Measurements from ENCODE around the gene MAML3.

MAML3 gene

DNA sequence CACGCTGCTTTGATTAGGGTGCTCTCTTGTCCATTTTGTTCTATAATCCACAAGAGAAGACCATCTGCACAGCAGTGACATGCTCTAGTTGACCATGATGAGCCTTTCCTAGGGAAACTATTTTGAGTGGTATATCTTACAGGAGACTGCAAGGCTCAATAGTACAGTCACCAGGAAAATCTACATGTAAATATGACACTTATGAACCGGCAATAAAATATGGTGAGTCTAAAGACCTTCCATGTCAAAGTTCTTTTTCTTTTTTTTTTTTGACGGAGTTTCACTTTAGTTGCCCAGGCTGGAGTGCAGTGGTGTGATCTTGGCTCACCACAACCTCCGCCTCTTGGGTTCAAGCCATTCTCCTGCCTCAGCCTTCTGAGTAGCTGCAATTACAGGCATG, 384.6 kb downstream of the MAML3 start:
- no peak overlapping the region for H3K9ac ChIP-seq (ENCODE audit: low read length)
- H3K4ac ChIP-seq (ENCODE audit: low read depth in 1 of 2, low read length in 2 of 2) = no peak overlapping the region
- H3K4me3 ChIP-seq (ENCODE audit: insufficient read depth in 1 of 2, low read depth in 1 of 2, low read length in 2 of 2) = no peak overlapping the region
- H2AK5ac ChIP-seq (ENCODE audit: low read length, severe bottlenecking) = no peak overlapping the region
- no peaks in the 10 kb centered on the region for H3K27me3 ChIP-seq (ENCODE audit: control insufficient read depth in 1 of 2, insufficient read depth in 1 of 2, low read length in 2 of 2)
- WGBS = 100% methylated on average over 1 of the region's 4 CpGs
- no peak overlapping the region for H4K8ac ChIP-seq (ENCODE audit: low read length)
- H4K91ac ChIP-seq (ENCODE audit: low read length) = no peak overlapping the region
- H2BK15ac ChIP-seq (ENCODE audit: low read depth, poor library complexity, severe bottlenecking) = no peak overlapping the region
- no peak overlapping the region for H2BK120ac ChIP-seq (ENCODE audit: low read depth, low read length)
- H3K79me1 ChIP-seq (replicated peaks; ENCODE audit: low read length, poor library complexity, severe bottlenecking) = peaks cover 6% of the 10 kb centered on the region
- H3K4me2 ChIP-seq (ENCODE audit: low read length, poor library complexity, severe bottlenecking) = no peak overlapping the region
- H3K23ac ChIP-seq (ENCODE audit: low read length in 2 of 2) = no peak overlapping the region
- H2AFZ ChIP-seq (ENCODE audit: low read depth, low read length) = no peak overlapping the region
- H3K14ac ChIP-seq (ENCODE audit: low read length in 2 of 2) = no peak overlapping the region
- H3K36me3 ChIP-seq (ENCODE audit: control insufficient read depth in 1 of 2, insufficient read depth in 2 of 2, low read depth in 1 of 2, low read length in 2 of 2) = no peaks in the 10 kb centered on the region
- H2BK12ac ChIP-seq (ENCODE audit: low read length in 2 of 2) = no peak overlapping the region
- DNase-seq = no peak
- H3K18ac ChIP-seq (ENCODE audit: low read depth in 1 of 2, low read length in 2 of 2) = no peak overlapping the region
- no peaks in the 10 kb centered on the region for H3K9me3 ChIP-seq (ENCODE audit: control insufficient read depth, low read length)
- no peak overlapping the region for H2BK5ac ChIP-seq (ENCODE audit: low read depth, low read length, poor library complexity, severe bottlenecking)
- no peak overlapping the region for H3K27ac ChIP-seq (ENCODE audit: low read length, poor library complexity, severe bottlenecking)
- H3K4me1 ChIP-seq (ENCODE audit: control insufficient read depth, insufficient read depth, low read depth, low read length) = peaks cover 7% of the 10 kb centered on the region

DNA sequence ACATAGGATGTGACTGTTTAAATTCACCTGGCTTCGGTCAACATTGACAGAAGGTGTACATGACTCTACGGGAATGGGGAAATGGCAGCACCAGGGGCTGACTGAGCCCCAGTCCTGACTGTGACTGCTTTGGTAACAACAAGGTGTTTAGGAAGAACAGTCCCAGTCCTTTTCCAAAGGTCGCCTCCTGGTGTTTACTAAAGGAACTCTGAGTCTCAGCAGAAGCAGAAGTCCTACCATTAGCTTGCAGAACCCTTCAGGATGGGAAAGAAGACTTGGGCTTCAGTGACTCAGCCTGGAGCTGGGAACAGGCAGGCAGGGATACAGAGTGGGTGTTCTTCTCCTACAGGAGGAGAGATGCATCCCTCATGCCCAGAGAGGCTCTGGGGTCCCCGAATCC, 385.1 kb downstream of the MAML3 start:
- no peaks in the 10 kb centered on the region for H3K9me3 ChIP-seq (ENCODE audit: control insufficient read depth, low read length)
- no peak overlapping the region for H4K8ac ChIP-seq (ENCODE audit: low read length)
- 90% methylated on average over 4 of the region's 4 CpGs for WGBS
- no peak overlapping the region for H2BK120ac ChIP-seq (ENCODE audit: low read depth, low read length)
- H3K23ac ChIP-seq (ENCODE audit: low read length in 2 of 2) = no peak overlapping the region
- H4K91ac ChIP-seq (ENCODE audit: low read length) = no peak overlapping the region
- H3K4me1 ChIP-seq (ENCODE audit: control insufficient read depth, insufficient read depth, low read depth, low read length) = peaks cover 9% of the 10 kb centered on the region
- no peak overlapping the region for H3K4ac ChIP-seq (ENCODE audit: low read depth in 1 of 2, low read length in 2 of 2)
- H3K4me3 ChIP-seq (ENCODE audit: insufficient read depth in 1 of 2, low read depth in 1 of 2, low read length in 2 of 2) = no peak overlapping the region
- H2BK5ac ChIP-seq (ENCODE audit: low read depth, low read length, poor library complexity, severe bottlenecking) = no peak overlapping the region
- no peak overlapping the region for H2BK15ac ChIP-seq (ENCODE audit: low read depth, poor library complexity, severe bottlenecking)
- H3K18ac ChIP-seq (ENCODE audit: low read depth in 1 of 2, low read length in 2 of 2) = no peak overlapping the region
- H3K79me1 ChIP-seq (replicated peaks; ENCODE audit: low read length, poor library complexity, severe bottlenecking) = peaks cover 4% of the 10 kb centered on the region
- H3K36me3 ChIP-seq (ENCODE audit: control insufficient read depth in 1 of 2, insufficient read depth in 2 of 2, low read depth in 1 of 2, low read length in 2 of 2) = no peaks in the 10 kb centered on the region
- H2AK5ac ChIP-seq (ENCODE audit: low read length, severe bottlenecking) = no peak overlapping the region
- DNase-seq = no peak
- no peak overlapping the region for H3K14ac ChIP-seq (ENCODE audit: low read length in 2 of 2)
- H3K27ac ChIP-seq (ENCODE audit: low read length, poor library complexity, severe bottlenecking) = no peak overlapping the region
- no peaks in the 10 kb centered on the region for H3K27me3 ChIP-seq (ENCODE audit: control insufficient read depth in 1 of 2, insufficient read depth in 1 of 2, low read length in 2 of 2)
- H3K4me2 ChIP-seq (ENCODE audit: low read length, poor library complexity, severe bottlenecking) = no peak overlapping the region
- H3K9ac ChIP-seq (ENCODE audit: low read length) = no peak overlapping the region
- H2BK12ac ChIP-seq (ENCODE audit: low read length in 2 of 2) = no peak overlapping the region
- H2AFZ ChIP-seq (ENCODE audit: low read depth, low read length) = no peak overlapping the region

DNA sequence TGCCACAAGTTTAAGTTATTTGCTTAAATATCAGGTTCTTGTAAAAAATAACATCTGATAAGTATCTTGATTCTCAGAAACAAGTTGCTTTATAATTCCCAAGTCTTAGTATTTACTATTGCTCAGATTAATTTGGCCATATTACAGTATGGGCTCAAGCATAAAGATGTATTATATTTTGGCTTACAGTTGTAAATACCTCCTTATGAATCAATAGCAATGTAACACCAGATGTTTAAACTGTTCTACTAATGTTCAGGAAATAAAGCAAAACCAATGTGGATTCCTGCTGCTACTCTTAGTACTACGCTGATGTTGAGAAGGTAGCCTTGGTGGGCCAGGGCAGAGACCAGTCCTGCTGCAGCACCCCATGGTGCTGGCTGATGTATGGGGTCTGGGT, 385.6 kb downstream of the MAML3 start:
- no peaks in the 10 kb centered on the region for H3K27me3 ChIP-seq (ENCODE audit: control insufficient read depth in 1 of 2, insufficient read depth in 1 of 2, low read length in 2 of 2)
- H2AFZ ChIP-seq (ENCODE audit: low read depth, low read length) = no peak overlapping the region
- H3K4me2 ChIP-seq (ENCODE audit: low read length, poor library complexity, severe bottlenecking) = no peak overlapping the region
- no peak overlapping the region for H3K14ac ChIP-seq (ENCODE audit: low read length in 2 of 2)
- H2BK5ac ChIP-seq (ENCODE audit: low read depth, low read length, poor library complexity, severe bottlenecking) = no peak overlapping the region
- H4K8ac ChIP-seq (ENCODE audit: low read length) = no peak overlapping the region
- DNase-seq = no peak
- no peaks in the 10 kb centered on the region for H3K36me3 ChIP-seq (ENCODE audit: control insufficient read depth in 1 of 2, insufficient read depth in 2 of 2, low read depth in 1 of 2, low read length in 2 of 2)
- no peak overlapping the region for H3K4me3 ChIP-seq (ENCODE audit: insufficient read depth in 1 of 2, low read depth in 1 of 2, low read length in 2 of 2)
- H3K27ac ChIP-seq (ENCODE audit: low read length, poor library complexity, severe bottlenecking) = no peak overlapping the region
- H3K9ac ChIP-seq (ENCODE audit: low read length) = no peak overlapping the region
- no peak overlapping the region for H2BK15ac ChIP-seq (ENCODE audit: low read depth, poor library complexity, severe bottlenecking)
- peaks cover 3% of the 10 kb centered on the region for H3K79me1 ChIP-seq (replicated peaks; ENCODE audit: low read length, poor library complexity, severe bottlenecking)
- no peak overlapping the region for H2BK12ac ChIP-seq (ENCODE audit: low read length in 2 of 2)
- H3K4me1 ChIP-seq (ENCODE audit: control insufficient read depth, insufficient read depth, low read depth, low read length) = peaks cover 11% of the 10 kb centered on the region
- H3K23ac ChIP-seq (ENCODE audit: low read length in 2 of 2) = no peak overlapping the region
- H3K4ac ChIP-seq (ENCODE audit: low read depth in 1 of 2, low read length in 2 of 2) = no peak overlapping the region
- H3K9me3 ChIP-seq (ENCODE audit: control insufficient read depth, low read length) = no peaks in the 10 kb centered on the region
- H4K91ac ChIP-seq (ENCODE audit: low read length) = no peak overlapping the region
- no peak overlapping the region for H2AK5ac ChIP-seq (ENCODE audit: low read length, severe bottlenecking)
- no peak overlapping the region for H2BK120ac ChIP-seq (ENCODE audit: low read depth, low read length)
- no peak overlapping the region for H3K18ac ChIP-seq (ENCODE audit: low read depth in 1 of 2, low read length in 2 of 2)
- 94% methylated on average over 1 of the region's 1 CpG for WGBS

DNA sequence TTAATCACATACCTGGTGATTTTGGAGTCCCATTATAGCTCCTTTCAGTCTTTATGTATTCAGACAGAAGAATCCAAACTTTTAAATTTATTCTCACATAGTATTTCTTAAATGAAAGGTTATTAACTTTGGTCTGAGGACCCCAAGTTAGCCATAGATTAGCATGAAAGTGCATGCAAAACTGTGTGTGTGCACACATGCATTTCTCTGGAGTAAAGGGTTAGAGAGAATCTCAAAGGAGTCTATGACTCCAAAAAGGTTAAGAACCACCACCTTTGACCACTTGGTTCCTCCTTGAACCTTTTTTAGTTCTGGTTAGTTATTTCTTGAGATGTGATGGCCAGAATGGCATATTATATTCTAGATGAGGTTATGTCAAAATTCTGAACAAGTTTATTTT, 386.4 kb downstream of the MAML3 start:
- no peaks in the 10 kb centered on the region for H3K27me3 ChIP-seq (ENCODE audit: control insufficient read depth in 1 of 2, insufficient read depth in 1 of 2, low read length in 2 of 2)
- H3K18ac ChIP-seq (ENCODE audit: low read depth in 1 of 2, low read length in 2 of 2) = no peak overlapping the region
- H4K8ac ChIP-seq (ENCODE audit: low read length) = no peak overlapping the region
- no peak overlapping the region for H3K9ac ChIP-seq (ENCODE audit: low read length)
- no peaks in the 10 kb centered on the region for H3K36me3 ChIP-seq (ENCODE audit: control insufficient read depth in 1 of 2, insufficient read depth in 2 of 2, low read depth in 1 of 2, low read length in 2 of 2)
- H2BK120ac ChIP-seq (ENCODE audit: low read depth, low read length) = no peak overlapping the region
- H3K4me3 ChIP-seq (ENCODE audit: insufficient read depth in 1 of 2, low read depth in 1 of 2, low read length in 2 of 2) = no peak overlapping the region
- no peak overlapping the region for H2BK15ac ChIP-seq (ENCODE audit: low read depth, poor library complexity, severe bottlenecking)
- H3K4ac ChIP-seq (ENCODE audit: low read depth in 1 of 2, low read length in 2 of 2) = no peak overlapping the region
- no peak overlapping the region for H4K91ac ChIP-seq (ENCODE audit: low read length)
- H3K4me1 ChIP-seq (ENCODE audit: control insufficient read depth, insufficient read depth, low read depth, low read length) = peaks cover 11% of the 10 kb centered on the region
- no peak overlapping the region for H3K14ac ChIP-seq (ENCODE audit: low read length in 2 of 2)
- H3K9me3 ChIP-seq (ENCODE audit: control insufficient read depth, low read length) = no peaks in the 10 kb centered on the region
- DNase-seq = no peak
- no peak overlapping the region for H2AK5ac ChIP-seq (ENCODE audit: low read length, severe bottlenecking)
- H3K27ac ChIP-seq (ENCODE audit: low read length, poor library complexity, severe bottlenecking) = no peak overlapping the region
- no peak overlapping the region for H2BK12ac ChIP-seq (ENCODE audit: low read length in 2 of 2)
- no peak overlapping the region for H3K23ac ChIP-seq (ENCODE audit: low read length in 2 of 2)
- no peak overlapping the region for H2AFZ ChIP-seq (ENCODE audit: low read depth, low read length)
- H2BK5ac ChIP-seq (ENCODE audit: low read depth, low read length, poor library complexity, severe bottlenecking) = no peak overlapping the region
- no peak overlapping the region for H3K4me2 ChIP-seq (ENCODE audit: low read length, poor library complexity, severe bottlenecking)
- H3K79me1 ChIP-seq (replicated peaks; ENCODE audit: low read length, poor library complexity, severe bottlenecking) = peaks cover 5% of the 10 kb centered on the region

Data from mesenchymal stem cell (in vitro differentiated cells and primary cell).